H1 (cell line): ENCODE measurements around the gene ASF1A. TPM values are rescaled to one million over a fixed set of nuclear protein-coding genes. Genes with fewer than 3 reads are reported as not detected.

Experiments used
- CTCF ChIA-PET: fragments of 300-600 bp; sonication (Branson Sonifier 250); formaldehyde crosslinking; loops from one replicate; lab custom pipeline; 2021; ENCODE audit not compliant: partially characterized antibody; lab: Charles Lee
- POLR2A ChIA-PET: fragments of 300-600 bp; sonication (Branson Sonifier 250); formaldehyde crosslinking; loops from one replicate; lab custom pipeline; 2021; ENCODE audit warnings: inconsistent platforms; ENCODE audit not compliant: partially characterized antibody; lab: Charles Lee
- DNase-seq, 2 experiments: peaks; one replicate each; pipeline versions ENCODE4 v3.0.0 to v3.0.0-alpha.2; 2010 to 2022; ENCODE audit warnings: low spot score in 2 of 2, low read depth in 1 of 2, mixed read lengths in 1 of 2
- FAIRE-seq: peaks from 2 replicates; lab custom pipeline; 2011; peaks lifted over from hg19 to GRCh38; lab: Jason Lieb, UNC
- H2AFZ ChIP-seq: 2 replicates; pipeline ENCODE4 v1.8.1; 2012; ENCODE audit warnings: low read length, inconsistent platforms
- H2AK5ac ChIP-seq: 2 replicates; pipeline ENCODE4 v1.6.1; 2013; ENCODE audit warnings: low read depth, low read length
- H2BK120ac ChIP-seq: replicated peaks from 2 replicates; pipeline ENCODE3; 2013; ENCODE audit warnings: low read depth, low read length, inconsistent platforms
- H2BK12ac ChIP-seq: 2 replicates; pipeline ENCODE4 v1.6.1; 2013; ENCODE audit warnings: low read depth, low read length
- H2BK15ac ChIP-seq: 2 replicates; pipeline ENCODE4 v1.6.1; 2013; ENCODE audit warnings: low read length
- H2BK20ac ChIP-seq: 2 replicates; pipeline ENCODE4 v1.6.1; 2013; ENCODE audit warnings: low read length
- H2BK5ac ChIP-seq: 2 replicates; pipeline ENCODE4 v1.6.1; 2013; ENCODE audit warnings: low read depth, low read length
- H3K14ac ChIP-seq: 2 replicates; pipeline ENCODE4 v1.6.1; 2013; ENCODE audit warnings: inconsistent platforms; ENCODE audit not compliant: insufficient read length
- H3K18ac ChIP-seq: 2 replicates; pipeline ENCODE4 v1.6.1; 2013; ENCODE audit warnings: low read length; ENCODE audit errors: extremely low read depth
- H3K23ac ChIP-seq: 2 replicates; pipeline ENCODE4 v1.6.1; 2013; ENCODE audit warnings: inconsistent platforms; ENCODE audit not compliant: insufficient read length
- H3K23me2 ChIP-seq: 2 replicates; pipeline ENCODE4 v1.6.1; 2013; ENCODE audit warnings: low read depth, low read length
- H3K27ac ChIP-seq: 2 replicates; pipeline ENCODE4 v1.6.1; 2011; ENCODE audit warnings: low read depth, low read length, inconsistent platforms
- H3K27me3 ChIP-seq, 4 experiments: replicated peaks in 1 of 4; 1 replicate in 1 of 4; 2 replicates in 3 of 4; pipeline versions ENCODE4 v1.6.1 to v1.8.1; 2011 to 2013; ENCODE audit warnings: low read length in 3 of 4, mild to moderate bottlenecking in 3 of 4, inconsistent platforms in 2 of 4, mixed read lengths in 2 of 4, moderate library complexity in 1 of 4; ENCODE audit not compliant: control insufficient read depth in 3 of 4, insufficient read depth in 3 of 4; ENCODE audit errors: extremely low read depth in 1 of 4
- H3K36me3 ChIP-seq, 4 experiments: 2 replicates each; pipeline versions ENCODE4 v1.6.1 to v1.8.1; 2011 to 2013; ENCODE audit warnings: mild to moderate bottlenecking in 4 of 4, low read length in 3 of 4, moderate library complexity in 2 of 4, control low read depth in 1 of 4, inconsistent platforms in 1 of 4; ENCODE audit not compliant: insufficient read depth in 4 of 4, control insufficient read depth in 2 of 4
- H3K4ac ChIP-seq: replicated peaks from 2 replicates; pipeline ENCODE3; 2013; ENCODE audit warnings: low read length, low read depth, mixed read lengths, inconsistent platforms; ENCODE audit not compliant: insufficient read length
- H3K4me1 ChIP-seq, 4 experiments: replicated peaks in 1 of 4; 1 replicate in 1 of 4; 2 replicates in 3 of 4; pipeline versions ENCODE4 v1.6.1 to v1.8.1; 2011 to 2013; ENCODE audit warnings: low read length in 3 of 4, inconsistent platforms in 2 of 4, mixed read lengths in 1 of 4; ENCODE audit not compliant: insufficient read depth in 4 of 4, control insufficient read depth in 3 of 4
- H3K4me2 ChIP-seq, 2 experiments: 2 replicates each; pipeline versions ENCODE4 v1.6.1 to v1.8.1; 2011 to 2013; ENCODE audit warnings: low read depth in 2 of 2, low read length in 2 of 2, control low read depth in 1 of 2, inconsistent platforms in 1 of 2, mild to moderate bottlenecking in 1 of 2; ENCODE audit not compliant: insufficient read depth in 1 of 2
- H3K4me3 ChIP-seq, 4 experiments: fragments of 200-600, 300-600 bp in 1 of 4; sonication (generic), shearing (Covaris generic), sonication (Bioruptor Twin) in 1 of 4; 2 replicates each; pipeline versions ENCODE4 v1.5.1 to v1.8.1; 2011 to 2016; ENCODE audit warnings: low read length in 4 of 4, low read depth in 3 of 4, control low read depth in 2 of 4, inconsistent platforms in 2 of 4, mild to moderate bottlenecking in 2 of 4, mixed read lengths in 1 of 4, moderate library complexity in 1 of 4; ENCODE audit not compliant: insufficient read depth in 2 of 4; ENCODE audit errors: extremely low read depth in 1 of 4
- H3K56ac ChIP-seq: replicated peaks from 2 replicates; pipeline ENCODE3; 2013; ENCODE audit warnings: low read depth, mild to moderate bottlenecking, mixed read lengths, low read length, inconsistent platforms; ENCODE audit not compliant: insufficient read length
- H3K79me1 ChIP-seq: 2 replicates; pipeline ENCODE4 v1.6.1; 2013; ENCODE audit warnings: low read depth, low read length, control low read depth
- H3K79me2 ChIP-seq, 2 experiments: 2 replicates each; pipeline versions ENCODE4 v1.6.1 to v1.8.1; 2012 to 2013; ENCODE audit warnings: low read length in 2 of 2, mild to moderate bottlenecking in 2 of 2, inconsistent platforms in 1 of 2; ENCODE audit not compliant: insufficient read depth in 2 of 2, control insufficient read depth in 1 of 2
- H3K9ac ChIP-seq, 4 experiments: replicated peaks in 1 of 4; 1 replicate in 1 of 4; 2 replicates in 3 of 4; pipeline versions ENCODE4 v1.6.1 to v1.8.1; 2011 to 2013; ENCODE audit warnings: low read depth in 3 of 4, low read length in 3 of 4, control low read depth in 2 of 4, mild to moderate bottlenecking in 2 of 4, moderate library complexity in 2 of 4, inconsistent platforms in 1 of 4; ENCODE audit errors: extremely low read depth in 1 of 4
- H3K9me3 ChIP-seq, 2 experiments: 2 replicates each; pipeline versions ENCODE4 v1.6.1 to v1.8.1; 2012 to 2013; ENCODE audit warnings: mild to moderate bottlenecking in 2 of 2, moderate library complexity in 2 of 2, control low read depth in 1 of 2, inconsistent platforms in 1 of 2, low read depth in 1 of 2, low read length in 1 of 2, mixed read lengths in 1 of 2; ENCODE audit not compliant: insufficient read depth in 2 of 2
- H4K20me1 ChIP-seq, 2 experiments: replicated peaks in 1 of 2; 2 replicates each; pipeline versions ENCODE3 to v1.8.1; 2011 to 2013; ENCODE audit warnings: inconsistent platforms in 2 of 2, low read length in 2 of 2, mild to moderate bottlenecking in 1 of 2; ENCODE audit not compliant: insufficient read depth in 2 of 2, control insufficient read depth in 1 of 2
- H4K5ac ChIP-seq: 2 replicates; pipeline ENCODE4 v1.6.1; 2013; ENCODE audit warnings: low read length, low read depth, mixed read lengths, inconsistent platforms; ENCODE audit not compliant: insufficient read length
- H4K8ac ChIP-seq: 2 replicates; pipeline ENCODE4 v1.8.0; 2013; ENCODE audit warnings: mild to moderate bottlenecking, moderate library complexity, low read length, inconsistent platforms; ENCODE audit not compliant: insufficient read depth; ENCODE audit errors: extremely low read depth
- H4K91ac ChIP-seq: replicated peaks from 2 replicates; pipeline ENCODE3; 2013; ENCODE audit warnings: low read length, mixed read lengths, inconsistent platforms; ENCODE audit not compliant: insufficient read length
- CHD1 ChIP-seq: IDR thresholded peaks from 2 replicates; pipeline ENCODE4 v1.6.1; 2012; ENCODE audit warnings: low read depth, low read length, improper control_type of control experiment
- E2F6 ChIP-seq: IDR thresholded peaks from 2 replicates; pipeline ENCODE4 v1.6.1; 2012; ENCODE audit warnings: inconsistent platforms
- GABPA ChIP-seq: IDR thresholded peaks from 2 replicates; pipeline ENCODE4 v1.6.1; 2011; ENCODE audit warnings: mild to moderate bottlenecking, low read length, moderate library complexity, borderline replicate concordance; ENCODE audit not compliant: insufficient read depth
- NRF1 ChIP-seq: IDR thresholded peaks from 2 replicates; pipeline ENCODE4 v1.6.1; 2011; ENCODE audit warnings: mild to moderate bottlenecking, low read depth, low read length, improper control_type of control experiment
- RAD21 ChIP-seq, 2 experiments: IDR thresholded peaks in 1 of 2; conservative IDR thresholded peaks in 1 of 2; 2 replicates each; pipeline ENCODE4 v1.6.1; 2011; ENCODE audit warnings: low read depth in 2 of 2, low read length in 2 of 2, improper control_type of control experiment in 1 of 2, inconsistent platforms in 1 of 2, mild to moderate bottlenecking in 1 of 2, moderate library complexity in 1 of 2
- SAP30 ChIP-seq: fragments of 300-600 bp; sonication (generic); IDR thresholded peaks from 2 replicates; pipeline ENCODE4 v1.7.1; 2012; ENCODE audit warnings: low read length, moderate library complexity, mild to moderate bottlenecking, inconsistent platforms; ENCODE audit not compliant: insufficient read depth, insufficient replicate concordance
- SP2 ChIP-seq: IDR thresholded peaks from 2 replicates; pipeline ENCODE4 v1.6.1; 2012; ENCODE audit warnings: mild to moderate bottlenecking, low read length, inconsistent platforms
- SP4 ChIP-seq: IDR thresholded peaks from 2 replicates; pipeline ENCODE4 v1.6.1; 2012; ENCODE audit warnings: low read length, inconsistent platforms
- SUZ12 ChIP-seq: fragments of 200-600 bp; sonication (generic); IDR thresholded peaks from 2 replicates; pipeline ENCODE4 v1.6.1; 2012; ENCODE audit warnings: mild to moderate bottlenecking, inconsistent platforms, low read length, moderate library complexity, mixed read lengths
- USF2 ChIP-seq: IDR thresholded peaks from 2 replicates; pipeline ENCODE4 v1.6.1; 2011; ENCODE audit warnings: low read length, improper control_type of control experiment
- WGBS, 2 experiments: shearing (Covaris generic) in 1 of 2; methylation state at CpG; one replicate each; pipeline versions ENCODE4 v1.1.6 to v1.1.7; 2013 to 2015; ENCODE audit warnings: low lambda C conversion rate in 2 of 2, mixed read lengths in 2 of 2, inconsistent platforms in 1 of 2, low coverage in 1 of 2, missing lambda C conversion rate in 1 of 2; ENCODE audit not compliant: insufficient replicate concordance in 2 of 2, insufficient coverage in 1 of 2, insufficient read length in 1 of 2; ENCODE audit errors: extremely low coverage in 1 of 2, missing lambda C conversion rate in 1 of 2; 5-methylcytosine and 5-hydroxymethylcytosine counted together
- polyA plus RNA-seq, 7 experiments: library from polyadenylated mRNA; depleted of rRNA in 3 of 7; stranded (reverse) in 5 of 7; unstranded in 2 of 7; fragments of >200 nt in 5 of 7; fragments of 200-250 nt in 2 of 7; gene quantifications; 1 replicate in 5 of 7; 2 replicates in 1 of 7; 4 replicates in 1 of 7; pipeline versions ENCODE4 v1.2.1 to v1.2.3, GENCODE V29; 2011 to 2013; ENCODE audit warnings: missing spikeins in 2 of 7, mixed read lengths in 2 of 7
- total RNA-seq: library from RNA; stranded (reverse); fragmentation: NEBNext Ultra II Directional; extraction: Animal tissue kit (Norgen Biotek cat#: 25700); gene quantifications from 2 replicates; pipeline ENCODE4 v1.2.1, GENCODE V29; 2021

ASF1A gene
- total and polyA plus RNA-seq, 2 of the 8 experiments (the other 6 are each of a cell fraction or from before 2014, with no cell fraction given) = 11.4 to 50.2 TPM

GRCh38 chr6:118903138-118903537 is 9.2 kb downstream of the ASF1A start:
- Histone ChIP-seq H3K79me2 (peaks cover 5 to 60% of the 10 kb centered on the region in 2 experiments), H2BK120ac (no peak overlapping the region), H3K79me1 (peaks cover 4% of the 10 kb centered on the region; the same call in 1 of the 2 replicates), H2AK5ac (no peak overlapping the region), H3K9me3 (no peaks in the 10 kb centered on the region), H3K9ac (no peak overlapping the region), H3K18ac (no peak overlapping the region), H3K27me3 (peaks cover 0 to 1% (median 0%) of the 10 kb centered on the region in 4 experiments; a peak in 1 of 7 replicates), H3K4me1 (peaks cover 2 to 11% (median 4%) of the 10 kb centered on the region in 4 experiments; a peak in 5 of 7 replicates), H3K27ac (no peak overlapping the region), H3K4me3 (no peak overlapping the region), H3K23ac (no peak overlapping the region), H3K4ac (no peak overlapping the region), H2BK15ac (no peak overlapping the region), H4K8ac (no peak overlapping the region), H2BK20ac (no peak overlapping the region), H3K4me2 (no peak overlapping the region), H3K14ac (no peak overlapping the region), H2AFZ (no peak overlapping the region), H3K23me2 (no peaks in the 10 kb centered on the region), H2BK12ac (no peak overlapping the region), H3K56ac (no peak overlapping the region), H4K5ac (no peak overlapping the region), H4K91ac (no peak overlapping the region), H2BK5ac (no peak overlapping the region), H4K20me1 (peaks cover 4 to 10% of the 10 kb centered on the region in 2 experiments), H3K36me3 (peaks cover 0 to 72% (median 25%) of the 10 kb centered on the region in 4 experiments; a peak in 6 of 8 replicates)
- ChIA-PET CTCF (interaction anchor here (1.8 kb wide), 1 partner anchor 10 kb away, joined by 6 read pairs; no protein-coding TSS in a partner anchor), POLR2A (interaction anchor here (1.3 kb wide), 1 partner anchor 17 kb away, joined by 4 read pairs; no protein-coding TSS in a partner anchor)
- DNase-seq = no peak
- FAIRE-seq = no peak
- TF ChIP-seq SUZ12 = no peak
- no peak for TF ChIP-seq SP4
- TF ChIP-seq E2F6 = no peak
- TF ChIP-seq NRF1 = no peak
- no peak for TF ChIP-seq SAP30
- TF ChIP-seq SP2 = no peak
- no peak for TF ChIP-seq USF2
- TF ChIP-seq GABPA = no peak
- no peak for TF ChIP-seq CHD1
- TF ChIP-seq RAD21 (IDR thresholded peaks at IDR 0.05 in 1 of 2, conservative IDR thresholded peaks at IDR 0.05 in 1 of 2; ENCODE audit: low read depth in 2 of 2, low read length in 2 of 2) = no peak
- 89% methylated on average over 2 of the region's 2 CpGs; no CpG with 5 or more reads in 1 of the 2 experiments for WGBS, 2 experiments
